Gastroesophageal sphincter (tissue), 3 donors: ENCODE data around the gene FAM171A1.

Experiments used
- CTCF ChIP-seq, 4 experiments: fragments of 200-600 bp in 2 of 4; fragments of 450-650 bp in 2 of 4; sonication (generic) in 1 of 4; IDR thresholded peaks; one replicate each; pipeline ENCODE4 v1.5.1; 2017 to 2019; ENCODE audit warnings: antibody characterized with exemption in 4 of 4, mild to moderate bottlenecking in 2 of 4, moderate library complexity in 2 of 4
- EP300 ChIP-seq: sonication (generic); formaldehyde crosslinking; IDR thresholded peaks from one replicate; pipeline ENCODE4 v1.6.1; 2017; ENCODE audit warnings: antibody characterized with exemption, mild to moderate bottlenecking
- POLR2A ChIP-seq, 2 donors: fragments of 450-650 bp; IDR thresholded peaks; one replicate each; pipeline ENCODE4 v1.6.1; 2017; ENCODE audit warnings: antibody characterized with exemption in 2 of 2, mild to moderate bottlenecking in 2 of 2, moderate library complexity in 1 of 2
- POLR2AphosphoS5 ChIP-seq: sonication (generic); formaldehyde crosslinking; IDR thresholded peaks from one replicate; pipeline ENCODE4 v1.6.1; 2017; ENCODE audit warnings: antibody characterized with exemption

DNA sequence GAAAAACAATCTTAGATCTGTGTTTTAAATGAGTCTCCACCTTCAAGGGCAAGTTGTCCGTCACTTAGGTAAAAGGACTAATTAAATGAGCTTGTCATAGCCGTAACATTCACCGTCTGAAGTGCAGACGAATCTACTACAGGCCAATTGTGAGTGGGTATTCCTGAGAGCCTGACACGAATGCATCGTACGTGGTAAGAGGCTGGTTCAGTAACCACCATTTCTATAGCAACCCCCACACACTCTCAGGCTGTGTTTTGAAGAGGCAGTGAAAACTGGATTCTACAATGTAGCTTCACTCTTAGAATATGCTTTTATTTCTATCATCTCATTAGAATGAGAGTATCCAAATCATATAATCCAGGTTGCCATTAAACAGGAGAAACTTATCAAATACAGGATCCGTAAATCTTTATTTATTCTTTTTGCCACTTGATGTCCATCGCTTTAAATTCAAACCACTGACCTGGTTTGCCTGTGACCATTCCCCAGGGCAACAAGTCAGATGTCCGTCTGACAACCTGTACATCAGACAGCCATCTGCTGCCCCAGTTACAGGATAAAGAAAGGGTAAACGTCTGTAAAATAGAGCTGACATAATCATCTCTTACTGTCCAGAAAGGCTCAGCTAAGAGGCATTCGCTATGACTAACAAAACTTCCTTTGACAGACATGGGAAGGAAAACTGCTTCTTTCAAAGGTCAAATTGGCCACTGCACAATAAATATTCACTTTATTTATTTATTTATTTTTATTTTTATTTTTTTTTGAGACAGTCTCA lies 132.3 kb downstream of the FAM171A1 start:
- no peak for TF ChIP-seq CTCF (IDR thresholded peaks at IDR 0.05)
- no peak for TF ChIP-seq POLR2AphosphoS5
- no peak for TF ChIP-seq EP300
- no peak for TF ChIP-seq POLR2A (IDR thresholded peaks at IDR 0.05)
